ENCODE measurements around the gene SRSF11.

SRSF11 gene

DNA sequence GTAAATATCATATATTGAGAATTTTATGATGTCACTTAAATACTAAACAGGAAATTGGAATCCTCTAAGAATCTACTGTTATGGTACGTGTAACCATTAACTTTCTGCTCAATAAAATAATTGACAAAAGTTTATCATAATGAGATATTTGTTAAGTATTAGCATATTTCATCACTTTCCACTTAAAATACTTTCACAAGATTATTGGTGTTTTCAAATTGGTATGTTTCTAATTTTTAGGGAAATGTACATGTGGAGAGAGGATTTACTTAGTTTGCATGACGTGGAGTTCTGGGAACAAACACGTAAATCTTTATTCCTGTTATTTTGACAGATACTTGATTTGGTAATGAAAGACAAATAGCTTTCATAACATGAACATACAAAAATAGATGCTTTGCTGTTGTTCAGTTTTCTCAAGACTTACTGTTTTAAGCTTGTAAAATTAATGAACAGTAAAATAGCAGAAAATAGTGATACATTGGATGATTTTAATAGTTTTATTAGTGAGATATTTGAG is 1.6 kb downstream of the SRSF11 start:
- DNase-seq: no peak

DNA sequence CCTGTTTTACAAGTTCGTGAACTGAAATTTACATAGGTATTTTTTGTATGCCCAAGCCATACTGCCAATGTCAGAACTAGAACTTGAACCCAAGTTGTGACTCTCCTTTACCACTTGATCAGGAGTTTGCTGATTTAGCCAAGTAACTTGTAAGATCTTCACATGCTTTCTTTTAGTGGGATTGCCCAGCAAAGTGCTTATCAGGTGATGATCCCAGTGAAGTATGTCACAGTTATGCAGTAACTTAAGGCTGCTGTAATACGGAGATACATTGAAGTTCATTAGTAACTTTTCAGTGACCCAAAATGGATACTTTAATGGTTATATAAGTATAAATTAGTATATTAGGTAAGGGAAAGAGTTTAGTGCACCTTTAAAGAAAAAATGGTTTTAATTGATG is 3.8 kb downstream of the SRSF11 start:
- no peak for DNase-seq

DNA sequence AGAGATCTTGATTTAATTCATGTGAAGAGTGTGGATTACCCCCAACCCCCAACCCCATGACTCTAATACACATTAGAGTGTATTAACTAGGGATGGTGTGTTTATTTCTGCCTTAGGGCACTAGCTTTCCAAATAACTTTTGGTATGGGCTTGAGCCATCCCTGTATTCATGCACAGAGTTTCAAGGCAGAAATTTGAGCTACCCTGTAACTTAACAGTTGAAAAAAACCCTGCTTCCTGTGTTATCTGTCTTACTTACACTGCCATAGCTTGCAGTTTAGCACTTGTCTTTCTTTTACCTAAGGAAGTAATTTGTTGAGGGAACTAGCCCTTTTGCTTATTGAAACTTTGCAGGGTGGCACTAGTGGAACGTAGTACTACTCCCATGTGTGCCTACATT is 6.3 kb downstream of the SRSF11 start:
- no peak for DNase-seq

DNA sequence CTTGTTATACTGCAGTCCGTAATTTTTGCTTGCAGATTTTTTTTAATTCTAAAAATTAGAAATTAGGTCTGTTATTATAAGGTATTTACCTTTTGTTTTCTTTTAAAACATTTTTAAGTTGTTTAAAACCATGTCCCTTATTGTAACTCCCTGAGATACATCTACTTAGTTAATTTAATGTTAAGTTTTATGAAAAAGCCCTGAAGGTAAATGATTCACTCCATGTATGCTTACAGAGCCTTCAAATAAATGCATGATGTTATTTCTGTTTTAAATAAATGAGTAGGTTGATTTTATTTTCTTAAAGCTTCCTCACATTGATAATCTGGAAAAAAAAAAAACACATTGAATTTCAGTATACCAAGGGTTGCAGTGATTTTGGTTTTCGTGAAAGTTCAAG is 7.5 kb downstream of the SRSF11 start:
- no peak for DNase-seq

DNA sequence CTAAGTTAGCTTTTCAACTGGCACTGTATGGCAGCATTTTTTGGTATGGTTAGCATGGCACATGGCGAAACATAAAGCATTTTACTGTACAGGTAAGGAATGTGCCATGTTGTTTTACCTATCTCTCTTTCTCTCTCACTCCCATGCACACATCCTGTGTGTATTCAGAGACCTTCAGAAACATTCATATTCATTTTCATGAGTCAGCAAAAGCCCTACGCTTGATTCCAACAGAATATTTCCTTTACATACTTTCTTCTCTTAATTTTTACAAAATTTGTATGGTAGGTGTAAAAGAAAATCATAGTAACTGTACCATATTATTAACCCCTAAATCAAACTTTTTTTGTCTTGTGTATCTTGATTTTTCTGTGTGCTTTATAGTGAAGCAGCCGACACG is 10.3 kb downstream of the SRSF11 start:
- no peak for DNase-seq

DNA sequence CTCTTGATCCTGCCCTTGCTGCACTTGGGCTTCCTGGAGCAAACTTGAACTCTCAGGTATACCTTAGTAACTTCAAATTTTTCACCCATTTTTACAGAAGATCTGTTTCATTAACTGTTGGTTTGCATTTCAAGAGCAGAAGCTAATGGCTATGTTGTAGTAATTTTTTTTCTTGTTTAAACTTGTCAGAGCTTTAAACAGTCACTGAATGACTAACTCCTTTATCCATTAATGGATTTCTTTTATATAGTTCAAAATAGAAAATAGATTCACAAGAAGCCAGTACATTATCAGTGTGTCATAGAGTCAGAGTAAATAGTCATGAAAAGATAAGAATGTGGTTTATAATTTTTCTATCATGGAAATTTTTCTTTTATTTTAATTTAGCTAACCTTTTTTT is 13.6 kb downstream of the SRSF11 start:
- DNase-seq: no peak

DNA sequence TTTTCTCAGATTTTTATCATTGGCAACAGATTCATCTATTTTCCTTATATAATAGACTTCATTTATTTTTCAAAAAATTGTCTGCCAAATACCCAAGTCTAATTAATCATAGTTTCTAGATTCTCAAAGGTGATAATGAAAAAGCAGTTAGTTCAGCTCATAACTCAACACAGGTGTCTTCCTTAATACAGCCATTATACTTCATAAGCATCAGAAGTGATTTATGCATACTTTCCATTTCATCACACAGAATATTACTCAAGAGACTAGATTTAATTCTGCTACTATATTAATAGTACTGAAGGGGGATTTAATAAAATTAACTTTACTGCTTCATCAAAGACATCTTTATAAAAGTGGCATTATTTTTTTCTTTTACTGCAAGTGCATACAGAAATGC is 18.8 kb downstream of the SRSF11 start:
- DNase-seq: no peak

DNA sequence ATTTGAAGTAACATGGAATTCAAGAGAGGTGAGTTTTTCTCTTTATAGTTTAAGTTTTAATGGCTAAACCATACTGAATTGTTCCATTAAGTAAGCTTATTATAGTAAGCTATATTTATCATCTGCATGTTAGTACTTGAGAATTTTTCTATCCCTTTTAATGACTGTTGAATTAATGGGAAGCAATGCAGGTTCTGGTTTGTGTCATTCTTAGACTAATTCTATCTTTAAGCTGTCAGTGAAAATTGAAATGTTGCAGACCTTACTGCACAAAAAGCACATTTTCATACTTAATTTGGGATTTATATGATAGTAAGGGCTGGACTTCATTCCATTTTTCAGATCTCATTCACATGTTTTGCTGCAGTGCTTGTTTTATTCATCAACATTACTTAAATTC is 25.9 kb downstream of the SRSF11 start:
- DNase-seq: no peak

DNA sequence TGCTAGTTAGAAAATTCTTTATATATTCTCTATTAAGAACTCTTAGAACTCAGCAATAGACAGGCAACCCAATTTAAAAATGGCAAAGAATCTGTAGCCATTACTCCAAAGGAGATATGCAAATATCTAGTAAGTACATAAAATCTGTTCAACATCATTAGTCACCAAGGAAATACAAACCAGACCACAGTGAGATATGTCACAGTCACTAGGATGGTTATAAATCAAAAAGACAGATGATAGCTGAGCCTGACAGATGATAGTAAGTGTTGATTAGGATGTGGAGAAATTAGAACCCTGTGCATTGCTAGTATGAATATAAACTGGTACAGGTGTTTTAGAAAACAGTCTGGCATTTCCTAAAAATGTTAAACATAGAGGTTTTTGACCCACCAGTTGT is 26.6 kb downstream of the SRSF11 start:
- no peak for DNase-seq

DNA sequence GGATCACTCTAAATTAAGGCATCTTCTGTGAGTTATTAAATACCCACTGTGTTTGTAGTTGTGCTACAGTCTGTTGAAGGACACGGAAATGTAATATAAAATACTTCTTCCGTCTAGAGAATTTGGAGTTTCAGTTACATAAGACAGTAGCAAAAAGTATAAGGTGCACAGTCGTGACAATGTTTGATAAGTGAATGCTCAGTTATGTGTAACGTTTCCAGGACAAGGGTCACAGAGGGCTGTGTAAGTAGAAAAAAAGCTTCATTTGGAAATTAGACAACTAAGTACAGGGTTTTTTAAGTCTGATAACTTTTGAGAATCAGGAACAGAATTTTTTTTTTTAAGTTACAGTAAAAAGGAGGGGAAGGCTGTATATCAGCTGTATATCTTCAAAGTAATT is 27.5 kb downstream of the SRSF11 start:
- no peak for DNase-seq

DNA sequence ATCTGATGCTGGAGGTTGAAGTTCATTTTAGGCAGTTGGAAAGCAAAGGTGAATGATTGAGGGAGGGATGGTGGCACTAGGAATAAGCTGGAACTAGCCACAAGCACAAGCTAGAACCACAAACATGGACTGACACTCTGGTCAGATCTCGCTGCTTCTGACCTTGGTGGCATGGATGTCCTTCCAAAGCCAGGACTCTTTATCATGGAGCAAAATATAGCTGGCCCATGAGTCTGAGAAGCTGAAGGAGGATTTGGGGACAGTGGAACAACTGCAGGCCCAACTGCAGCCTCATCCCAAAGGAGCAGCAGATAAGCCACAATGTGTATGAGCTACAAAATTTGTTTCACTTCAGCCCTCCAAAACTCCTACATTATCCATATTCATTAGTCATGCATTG is 35.5 kb downstream of the SRSF11 start:
- no peak for DNase-seq

DNA sequence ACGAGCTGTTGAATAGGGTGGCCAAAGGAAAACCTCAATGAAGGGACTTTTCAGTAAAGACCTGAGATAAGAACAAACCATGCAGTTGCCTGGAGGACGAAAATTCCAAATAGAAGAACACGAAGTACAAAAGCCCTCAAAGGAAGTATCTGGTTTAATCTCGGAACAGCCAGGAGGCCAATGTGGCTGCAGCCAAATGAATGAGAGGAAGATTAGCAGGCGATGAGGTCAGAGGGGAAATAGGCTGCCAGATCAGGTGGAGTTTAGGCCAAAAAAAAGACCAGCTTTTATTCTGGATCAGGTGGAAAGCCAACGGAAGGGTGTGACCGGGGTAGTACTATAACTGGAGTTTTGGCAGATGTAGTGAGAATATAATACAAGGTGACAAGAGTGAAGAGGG is 43.7 kb downstream of the SRSF11 start:
- DNase-seq: no peak

DNA sequence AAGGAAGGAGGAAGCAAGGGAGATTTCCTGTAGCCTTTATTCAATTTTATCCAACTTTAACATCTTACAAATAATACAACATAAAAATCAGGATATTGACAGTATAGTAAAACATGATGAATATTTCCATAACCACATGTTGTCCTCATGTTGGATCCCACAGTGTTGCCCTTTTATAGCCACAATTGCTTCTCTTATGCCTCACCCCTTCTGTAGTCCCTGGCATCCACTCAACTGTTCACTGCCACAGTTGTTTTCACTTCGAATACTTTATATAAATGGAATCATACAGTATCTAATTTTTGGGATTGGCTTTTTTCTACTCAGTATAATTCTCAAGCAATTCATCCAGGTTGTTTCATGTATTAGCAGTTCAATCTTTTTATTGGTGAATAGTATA is 44.8 kb downstream of the SRSF11 start:
- DNase-seq: peak; percentile 52

DNA sequence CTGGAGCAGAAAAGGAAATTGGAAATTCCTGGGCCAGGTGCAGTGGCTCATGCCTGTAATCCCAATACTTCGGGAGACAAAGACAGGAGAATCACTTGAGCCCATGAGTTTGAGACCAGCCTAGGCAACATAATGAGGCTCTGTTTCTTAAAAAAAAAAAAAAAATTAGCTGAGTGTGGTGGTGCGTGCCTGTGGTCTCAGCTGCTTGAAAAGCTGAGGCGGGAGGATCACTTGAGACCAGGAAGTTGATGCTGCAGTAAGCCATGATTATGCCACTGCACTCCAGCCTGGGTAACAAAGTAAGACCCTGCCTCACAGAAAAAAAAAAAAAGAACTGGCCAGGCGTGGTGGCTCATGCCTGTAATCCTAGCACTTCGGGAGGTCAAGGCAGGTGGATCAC is 56.7 kb downstream of the SRSF11 start:
- no peak for DNase-seq

DNA sequence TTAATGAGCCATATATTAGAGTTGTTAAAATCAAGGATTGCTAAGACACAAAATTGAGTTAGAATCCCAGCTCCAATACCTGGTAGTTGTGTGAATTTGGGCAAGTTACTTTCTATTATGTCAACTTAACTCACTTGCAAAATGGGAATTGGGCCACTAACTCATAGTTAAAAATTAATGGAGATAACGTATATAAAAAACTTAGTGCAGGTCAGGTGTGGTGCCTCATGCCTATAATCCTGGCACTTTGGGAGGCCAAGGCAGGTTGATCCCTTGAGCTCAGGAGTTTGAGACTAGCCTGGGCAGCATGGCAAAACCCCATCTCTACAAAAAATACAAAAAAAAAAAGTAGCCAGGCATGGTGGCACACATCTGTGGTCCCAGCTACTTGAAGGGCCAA is 57.5 kb downstream of the SRSF11 start:
- DNase-seq: no peak

DNA sequence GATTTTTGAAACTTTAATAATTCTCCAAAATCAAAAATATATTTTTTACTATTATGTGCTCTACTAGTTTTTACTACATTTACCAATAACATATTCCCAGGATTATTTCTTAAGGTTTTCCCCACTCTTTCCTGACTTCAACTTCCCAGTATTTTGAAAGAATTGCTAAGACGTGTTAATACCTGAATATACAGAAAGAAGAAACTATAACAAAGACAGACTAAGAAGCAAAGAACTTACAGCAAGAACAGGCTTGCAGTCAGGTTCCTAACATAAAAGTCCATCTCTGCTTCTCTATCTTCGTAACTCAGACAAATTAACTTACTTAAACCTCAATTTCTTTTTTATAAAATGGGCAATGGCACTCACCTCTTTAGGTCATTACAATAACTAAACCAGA is 63.2 kb downstream of the SRSF11 start:
- no peak for DNase-seq

DNA sequence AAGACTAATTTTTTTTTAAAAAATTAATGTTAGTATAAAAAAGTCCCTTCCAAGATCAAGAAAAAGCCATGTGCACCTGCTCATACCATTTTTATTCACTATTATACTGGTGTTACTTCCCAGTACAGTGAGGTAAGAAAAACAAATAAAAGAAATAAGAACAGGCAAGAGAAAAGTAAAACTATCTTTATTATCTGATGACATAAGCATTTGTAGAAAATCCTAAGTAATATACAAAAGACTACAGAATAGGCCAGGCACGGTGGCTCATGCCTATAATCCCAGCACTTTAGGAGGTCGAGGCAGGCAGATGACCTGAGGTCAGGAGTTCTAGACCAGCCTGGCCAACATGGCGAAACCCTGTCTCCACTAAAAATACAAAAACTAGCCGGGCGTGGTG is 65.3 kb downstream of the SRSF11 start:
- DNase-seq: no peak

DNA sequence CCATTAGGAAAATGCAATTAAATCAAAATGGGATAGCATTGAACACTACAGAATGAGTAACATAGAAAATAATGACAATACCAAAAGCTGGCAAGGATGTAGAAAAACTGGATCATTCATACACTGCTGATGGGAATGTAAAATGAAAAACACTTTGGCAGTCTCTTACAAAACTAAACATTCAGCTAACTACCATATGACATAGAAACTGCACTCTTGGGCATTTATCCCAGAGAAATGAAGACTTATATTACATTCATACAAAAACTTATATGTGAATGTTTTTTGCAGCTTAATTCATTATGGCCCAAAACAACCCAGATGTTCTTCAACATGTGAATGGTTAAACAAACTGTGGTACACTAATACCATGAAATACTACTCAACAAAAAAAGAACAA is 67.0 kb downstream of the SRSF11 start:
- DNase-seq: no peak

DNA sequence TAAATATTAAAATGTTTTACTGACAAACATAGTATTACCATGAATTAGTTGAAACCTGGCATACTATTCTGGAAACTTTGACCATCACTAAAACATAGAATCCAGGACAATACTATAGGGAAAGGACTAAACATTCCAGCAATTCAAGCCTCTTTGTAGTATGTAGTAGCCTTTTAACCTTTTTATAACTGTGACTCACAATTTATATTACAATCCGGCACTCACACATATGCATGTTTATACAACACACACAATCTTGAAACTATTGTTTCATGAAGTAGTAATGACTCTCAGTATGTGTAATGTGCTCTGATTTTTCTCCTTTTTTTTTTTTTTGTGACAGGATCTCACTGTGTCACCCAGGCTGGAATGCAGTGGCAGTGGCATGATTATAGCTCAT is 69.0 kb downstream of the SRSF11 start:
- DNase-seq: peak; percentile 5

DNA sequence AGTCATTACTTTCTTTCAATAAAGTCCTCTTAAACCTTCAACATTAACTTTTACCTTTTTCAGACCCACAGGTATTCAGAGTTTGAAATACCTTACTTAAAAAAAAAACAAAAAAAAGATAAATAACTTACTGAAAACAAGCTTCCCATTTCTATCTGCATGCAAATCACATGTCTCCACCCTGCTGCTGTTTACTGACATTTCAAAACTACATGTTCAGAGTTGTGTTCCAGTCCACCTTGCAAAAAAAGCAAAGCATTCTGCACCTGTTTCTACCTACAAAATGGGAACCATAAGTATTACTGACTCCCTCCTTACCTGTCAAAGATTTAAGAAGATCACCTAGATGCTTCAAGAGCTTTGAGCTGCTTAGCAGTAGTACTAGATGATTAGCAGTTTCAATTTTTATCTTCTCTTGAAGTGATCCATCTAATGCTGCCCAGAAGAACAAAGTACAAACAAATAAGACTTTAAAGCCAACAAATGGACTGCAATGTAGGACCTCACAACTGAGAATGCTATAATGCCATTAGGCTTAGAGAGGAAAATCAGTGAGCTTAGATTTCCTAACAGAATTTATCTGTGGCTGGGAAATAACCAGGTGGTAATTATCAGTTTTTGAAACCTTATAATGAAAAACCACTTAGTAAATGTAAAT is 72.1 kb downstream of the SRSF11 start:
- no peak for DNase-seq

DNA sequence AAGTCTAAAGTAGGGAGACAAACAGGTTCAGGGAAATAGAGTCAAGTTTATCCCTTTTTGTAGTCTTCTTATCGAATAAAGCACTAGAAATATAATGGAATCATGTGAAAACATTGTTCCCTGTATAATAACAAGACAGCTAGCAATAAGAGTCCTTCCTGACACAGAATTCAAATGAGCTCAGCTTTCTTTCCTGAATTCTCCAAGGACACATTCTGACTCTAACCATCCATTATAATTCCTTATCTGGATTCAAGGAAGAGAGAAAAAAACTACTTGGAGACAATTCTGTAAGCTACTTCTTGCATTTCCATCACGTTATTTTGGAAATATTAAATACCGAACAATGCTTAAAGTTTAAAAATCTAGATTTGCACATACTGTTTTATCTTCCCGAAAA is 74.6 kb downstream of the SRSF11 start:
- DNase-seq: no peak

DNA sequence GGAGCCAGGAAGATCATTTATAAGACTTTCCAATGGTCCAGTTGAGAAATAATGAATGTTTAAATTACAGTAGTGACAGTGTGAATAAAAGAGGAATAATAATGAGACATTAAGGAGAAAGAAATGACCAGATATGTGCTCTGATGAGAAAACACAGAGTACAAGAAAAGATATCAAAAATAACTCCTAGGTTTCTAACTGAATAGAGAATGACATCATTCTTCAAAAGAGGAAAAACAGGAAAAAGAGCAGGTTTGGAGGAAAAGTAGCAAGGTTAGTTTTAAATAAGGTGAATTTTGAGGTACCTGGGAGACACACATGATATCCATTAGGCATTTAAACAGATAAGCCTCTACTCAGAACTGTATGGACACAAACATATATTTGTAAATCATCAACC is 78.3 kb downstream of the SRSF11 start:
- DNase-seq: no peak
